Eye (tissue), 1 donor: Measurements from ENCODE around the gene KNCN.

Experiments used
- DNase-seq: peaks from one replicate; pipeline ENCODE4 v3.0.0-alpha.2; 2015

Gene KNCN

GRCh38 chr1:46497020-46497419, 54.4 kb downstream of the KNCN start:
- no peak for DNase-seq

DNA sequence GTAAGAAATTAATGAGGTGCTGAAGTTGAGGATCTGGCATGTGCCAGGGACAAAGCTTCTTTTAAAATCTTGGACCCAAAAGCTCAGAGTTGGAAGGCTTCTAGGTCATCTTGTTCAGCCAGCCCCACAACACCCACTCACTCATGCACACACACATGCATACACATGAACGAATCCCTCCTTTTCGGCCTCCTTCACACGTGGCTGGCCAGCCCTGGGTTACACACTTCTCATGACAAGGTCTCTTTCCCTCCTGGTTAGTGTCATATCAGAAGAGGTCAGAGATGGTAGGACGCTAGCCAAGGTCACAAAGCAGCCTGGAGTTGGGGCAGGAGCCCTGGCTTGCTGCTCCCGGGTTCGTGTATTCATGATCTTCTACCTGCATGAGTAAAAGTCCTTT, 54.9 kb downstream of the KNCN start:
- DNase-seq: no peak

GRCh38 chr1:46495778-46496177, 55.7 kb downstream of the KNCN start:
- no peak for DNase-seq
